H9 (cell line): Measurements from ENCODE around the gene MAP2K7. TPM values are rescaled to one million over a fixed set of nuclear protein-coding genes. Genes with fewer than 3 reads are reported as not detected.

Experiments used
- DNase-seq: peaks from one replicate; pipeline ENCODE4 v3.0.0-alpha.2; 2017
- H2AFZ ChIP-seq: one replicate; pipeline ENCODE4 v1.6.1; 2013; ENCODE audit warnings: mild to moderate bottlenecking, low read length, control low read depth, moderate library complexity
- H2AK5ac ChIP-seq: 2 replicates; pipeline ENCODE4 v1.6.1; 2013; ENCODE audit warnings: low read length, control low read depth, mixed read lengths; ENCODE audit not compliant: insufficient read length
- H2BK120ac ChIP-seq: one replicate; pipeline ENCODE4 v1.6.1; 2013; ENCODE audit warnings: low read depth, mild to moderate bottlenecking, low read length, control low read depth, inconsistent platforms; ENCODE audit not compliant: poor library complexity, severe bottlenecking
- H2BK12ac ChIP-seq: 2 replicates; pipeline ENCODE4 v1.6.1; 2013; ENCODE audit warnings: low read length, control low read depth, mixed read lengths, low read depth; ENCODE audit not compliant: insufficient read length
- H2BK15ac ChIP-seq: 2 replicates; pipeline ENCODE4 v1.6.1; 2013; ENCODE audit warnings: low read depth, low read length, control low read depth
- H2BK20ac ChIP-seq: one replicate; pipeline ENCODE4 v1.6.1; 2013; ENCODE audit warnings: low read depth, mild to moderate bottlenecking, low read length, control low read depth, inconsistent platforms; ENCODE audit not compliant: poor library complexity, severe bottlenecking
- H2BK5ac ChIP-seq: 2 replicates; pipeline ENCODE4 v1.6.1; 2013; ENCODE audit warnings: low read length, control low read depth, mixed read lengths; ENCODE audit not compliant: insufficient read length
- H3K14ac ChIP-seq: 2 replicates; pipeline ENCODE4 v1.6.1; 2013; ENCODE audit warnings: low read length, control low read depth; ENCODE audit not compliant: insufficient read depth
- H3K18ac ChIP-seq: 2 replicates; pipeline ENCODE4 v1.6.1; 2013; ENCODE audit warnings: low read depth, mild to moderate bottlenecking, mixed read lengths, low read length, control low read depth; ENCODE audit not compliant: insufficient read length
- H3K23ac ChIP-seq: 2 replicates; pipeline ENCODE4 v1.6.1; 2013; ENCODE audit warnings: low read length, control low read depth, mixed read lengths, low read depth; ENCODE audit not compliant: insufficient read length
- H3K23me2 ChIP-seq: 2 replicates; pipeline ENCODE4 v1.6.1; 2013; ENCODE audit warnings: low read depth, mild to moderate bottlenecking, mixed read lengths, low read length, control low read depth; ENCODE audit not compliant: insufficient read length, poor library complexity, severe bottlenecking
- H3K27ac ChIP-seq: 2 replicates; pipeline ENCODE4 v1.5.1; 2013; ENCODE audit warnings: low read length, control low read depth, mixed read lengths, low read depth; ENCODE audit not compliant: insufficient read length
- H3K27me3 ChIP-seq: 2 replicates; pipeline ENCODE4 v1.6.1; 2013; ENCODE audit warnings: low read length, control low read depth, inconsistent platforms; ENCODE audit not compliant: insufficient read depth
- H3K4ac ChIP-seq: 2 replicates; pipeline ENCODE4 v1.6.1; 2013; ENCODE audit warnings: low read depth, mild to moderate bottlenecking, control low read depth, inconsistent platforms, low read length, moderate library complexity
- H3K4me1 ChIP-seq: 2 replicates; pipeline ENCODE4 v1.6.1; 2013; ENCODE audit warnings: low read length, control low read depth, inconsistent platforms; ENCODE audit not compliant: insufficient read depth
- H3K4me2 ChIP-seq: 2 replicates; pipeline ENCODE4 v1.6.1; 2013; ENCODE audit warnings: low read length, control low read depth, mixed read lengths; ENCODE audit not compliant: insufficient read length, insufficient read depth
- H3K56ac ChIP-seq: 2 replicates; pipeline ENCODE4 v1.6.1; 2013; ENCODE audit warnings: low read depth, mild to moderate bottlenecking, mixed read lengths, low read length, control low read depth; ENCODE audit not compliant: insufficient read length
- H3K79me1 ChIP-seq: 2 replicates; pipeline ENCODE4 v1.6.1; 2013; ENCODE audit warnings: low read depth, mild to moderate bottlenecking, moderate library complexity, low read length, control low read depth, inconsistent platforms; ENCODE audit not compliant: insufficient read depth, poor library complexity, severe bottlenecking
- H3K79me2 ChIP-seq: 2 replicates; pipeline ENCODE4 v1.6.1; 2013; ENCODE audit warnings: low read length, control low read depth, inconsistent platforms; ENCODE audit not compliant: insufficient read depth
- H3K9ac ChIP-seq: 2 replicates; pipeline ENCODE4 v1.6.1; 2013; ENCODE audit warnings: low read length, control low read depth, mixed read lengths; ENCODE audit not compliant: insufficient read length; ENCODE audit errors: extremely low read depth
- H3K9me3 ChIP-seq: one replicate; pipeline ENCODE4 v1.6.1; 2013; ENCODE audit warnings: low read depth, low read length, inconsistent platforms; ENCODE audit not compliant: control insufficient read depth
- H3T11ph ChIP-seq: one replicate; pipeline ENCODE4 v1.6.1; 2013; ENCODE audit warnings: mild to moderate bottlenecking, low read length, control low read depth, inconsistent platforms
- H4K20me1 ChIP-seq: one replicate; pipeline ENCODE4 v1.6.1; 2013; ENCODE audit not compliant: control insufficient read depth, insufficient read length, insufficient read depth
- H4K5ac ChIP-seq: 2 replicates; pipeline ENCODE4 v1.6.1; 2013; ENCODE audit warnings: low read depth, mild to moderate bottlenecking, mixed read lengths, low read length, control low read depth; ENCODE audit not compliant: insufficient read length
- H4K8ac ChIP-seq: replicated peaks from 2 replicates; pipeline ENCODE4 v1.6.1; 2013; ENCODE audit warnings: low read length, control low read depth, mixed read lengths, low read depth; ENCODE audit not compliant: insufficient read length
- H4K91ac ChIP-seq: 2 replicates; pipeline ENCODE4 v1.6.1; 2013; ENCODE audit warnings: low read depth, mild to moderate bottlenecking, moderate library complexity, mixed read lengths, low read length, control low read depth; ENCODE audit not compliant: insufficient read length
- H3K27ac Mint-ChIP-seq, 3 experiments: 2 replicates in 2 of 3; 3 replicates in 1 of 3; pipeline ENCODE4 v1.8.0; 2020 to 2021; ENCODE audit warnings: mixed read lengths in 3 of 3, mild to moderate bottlenecking in 1 of 3, moderate library complexity in 1 of 3
- H3K27me3 Mint-ChIP-seq: 2 replicates; pipeline ENCODE4 v1.8.0; 2021; ENCODE audit warnings: low read depth, mild to moderate bottlenecking, moderate library complexity, mixed read lengths
- H3K36me3 Mint-ChIP-seq, 3 experiments: 2 replicates in 2 of 3; 3 replicates in 1 of 3; pipeline ENCODE4 v1.8.0; 2020 to 2021; ENCODE audit warnings: low read depth in 3 of 3, mixed read lengths in 3 of 3; ENCODE audit not compliant: insufficient read depth in 1 of 3
- H3K4me1 Mint-ChIP-seq, 2 experiments: 2 replicates each; pipeline ENCODE4 v1.8.0; 2020; ENCODE audit warnings: mixed read lengths in 2 of 2
- H3K4me3 Mint-ChIP-seq, 2 experiments: 2 replicates in 1 of 2; 3 replicates in 1 of 2; pipeline ENCODE4 v1.8.0; 2020 to 2021; ENCODE audit warnings: mild to moderate bottlenecking in 2 of 2, mixed read lengths in 2 of 2, moderate library complexity in 1 of 2
- H3K9me3 Mint-ChIP-seq, 2 experiments: 2 replicates in 1 of 2; 3 replicates in 1 of 2; pipeline ENCODE4 v1.8.0; 2020; ENCODE audit warnings: mild to moderate bottlenecking in 2 of 2, mixed read lengths in 2 of 2, moderate library complexity in 1 of 2
- CTCF ChIP-seq: fragments of 200-600 bp; sonication (generic); conservative IDR thresholded peaks from 3 replicates; pipeline ENCODE4 v1.8.0; 2021; ENCODE audit warnings: antibody characterized with exemption, mild to moderate bottlenecking
- WGBS: extraction: QIAGEN DNeasy Blood & Tissue Kit; methylation state at CpG from one replicate; pipeline ENCODE4 v1.1.7; 2013; ENCODE audit warnings: missing lambda C conversion rate, low lambda C conversion rate, mixed read lengths; ENCODE audit not compliant: insufficient read length; ENCODE audit errors: extremely low coverage; 5-methylcytosine and 5-hydroxymethylcytosine counted together
- total RNA-seq: library from RNA; stranded (reverse); gene quantifications from 2 replicates; pipeline ENCODE4 v1.2.1, GENCODE V29; 2021

Gene MAP2K7
- total RNA-seq, 1 experiment from 2014 or later = 48.1 TPM

DNA sequence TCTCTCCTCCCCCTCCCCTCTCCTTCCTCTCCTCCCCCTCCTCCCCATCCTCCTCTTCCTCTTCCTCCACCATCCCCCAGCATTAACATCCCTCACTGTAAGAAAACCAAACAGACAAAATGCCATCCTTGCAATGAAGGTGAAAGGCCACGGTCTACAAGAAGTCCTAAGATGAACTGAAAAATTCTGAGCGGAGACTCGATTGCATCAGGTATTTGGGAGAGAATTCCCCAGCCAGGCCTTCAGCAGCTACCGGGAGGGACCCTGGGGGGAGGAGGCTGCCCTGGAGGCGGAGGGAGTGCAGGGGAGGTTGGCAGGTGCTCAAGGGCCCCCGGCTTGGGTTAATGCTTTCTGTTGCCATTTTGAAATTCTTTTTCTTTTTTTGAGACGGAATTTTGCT lies 49.9 kb downstream of the MAP2K7 start:
- WGBS = no CpG with 5 or more reads among the region's 7 CpGs

More for the DNA sequence above, 49.9 kb downstream of the MAP2K7 start:
- TF ChIP-seq CTCF = no peak
- Histone ChIP-seq H3K14ac (no peak overlapping the region), H3K27me3 (no peaks in the 10 kb centered on the region), H3K79me1 (no peaks in the 10 kb centered on the region), H4K5ac (no peak overlapping the region), H3K23ac (no peak overlapping the region), H3K18ac (no peak overlapping the region), H3T11ph (no peak overlapping the region), H3K23me2 (no peaks in the 10 kb centered on the region), H3K56ac (no peak overlapping the region), H3K27ac (no peak overlapping the region), H2AK5ac (no peak overlapping the region), H2AFZ (no peak overlapping the region), H3K4ac (no peak overlapping the region), H4K91ac (no peak overlapping the region), H4K8ac (no peak overlapping the region), H2BK20ac (no peak overlapping the region), H3K4me2 (no peak overlapping the region), H3K4me1 (no peaks in the 10 kb centered on the region; the same call in 1 of the 2 replicates), H3K9me3 (no peaks in the 10 kb centered on the region), H3K9ac (no peak overlapping the region), H3K79me2 (no peaks in the 10 kb centered on the region), H2BK120ac (no peak overlapping the region), H2BK12ac (no peak overlapping the region), H4K20me1 (no peaks in the 10 kb centered on the region), H2BK5ac (no peak overlapping the region), H2BK15ac (no peak overlapping the region)
- peaks cover 11 to 13% of the 10 kb centered on the region in 2 experiments; a peak in 3 of 4 replicates for H3K4me1 Mint-ChIP-seq
- H3K27ac Mint-ChIP-seq = peak overlapping the region in 1 of 3 experiments; percentile 45; a peak in 2 of 7 replicates
- no peak overlapping the region for H3K4me3 Mint-ChIP-seq
- H3K27me3 Mint-ChIP-seq = no peaks in the 10 kb centered on the region
- peaks cover 0 to 5% (median 4%) of the 10 kb centered on the region in 3 experiments; a peak in 4 of 7 replicates for H3K36me3 Mint-ChIP-seq
- DNase-seq = no peak
- no peaks in the 10 kb centered on the region; a peak in 2 of 5 replicates for H3K9me3 Mint-ChIP-seq
